NCI-H2227 (cell line): ENCODE measurements around the gene CCDC102A.
A peak's percentile ranks its signal among the peaks of the same experiment; 100 is the strongest.

Experiments used
- DNase-seq: peaks from one replicate; lab custom pipeline; 2025; ENCODE audit not compliant: unreplicated experiment; lab: John Stamatoyannopoulos, UW

Gene CCDC102A

GRCh38 chr16:57537581-57538234 is 1.3 kb upstream of the CCDC102A start:
- no peak for DNase-seq

DNA sequence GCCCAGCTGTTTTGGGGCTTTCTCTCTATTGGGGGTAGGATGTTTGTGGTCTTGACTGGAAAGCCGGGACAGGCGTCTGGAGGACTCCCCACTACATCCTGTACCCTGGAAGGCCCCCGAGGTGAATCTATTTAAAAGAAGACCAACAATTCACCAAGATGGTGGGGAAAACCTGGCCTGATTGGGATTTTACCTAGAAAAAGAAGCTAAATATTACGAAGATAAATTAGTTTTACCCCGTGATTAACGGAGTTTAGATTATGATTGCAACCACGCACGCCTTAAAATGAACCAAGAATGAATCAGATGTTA is 779 bp upstream of the CCDC102A start:
- DNase-seq = no peak

DNA sequence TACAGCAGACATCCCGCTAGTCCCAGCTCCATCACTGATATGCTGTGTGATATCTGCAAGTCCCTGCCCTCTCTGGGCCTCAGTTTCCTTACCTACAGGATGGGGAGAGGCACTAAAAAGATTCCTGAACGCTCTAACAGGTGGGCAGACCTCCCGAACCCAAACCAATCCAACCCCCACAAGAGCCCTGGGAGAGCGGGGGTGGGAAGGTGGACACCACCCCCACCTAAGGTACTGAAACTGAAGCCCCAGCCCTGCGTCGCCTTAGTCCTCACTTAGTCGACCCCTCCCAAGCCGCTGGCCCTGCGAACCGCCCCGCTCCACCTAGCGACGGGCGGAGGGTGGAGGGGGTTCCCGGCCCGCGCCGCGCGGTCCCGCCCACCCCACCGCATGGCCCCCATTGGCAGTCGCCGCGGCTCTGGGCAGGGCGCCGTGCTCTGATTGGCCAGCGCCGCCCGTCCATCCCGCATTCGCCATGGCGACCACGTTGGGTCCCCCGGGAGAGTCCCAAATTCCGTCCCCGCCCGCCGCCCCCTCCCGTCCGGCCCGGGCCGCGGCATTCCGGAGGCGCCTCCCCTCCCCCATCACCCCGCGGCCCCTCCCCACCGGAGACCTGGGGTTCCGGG is 578 bp downstream of the CCDC102A start:
- DNase-seq = peak; percentile 83

DNA sequence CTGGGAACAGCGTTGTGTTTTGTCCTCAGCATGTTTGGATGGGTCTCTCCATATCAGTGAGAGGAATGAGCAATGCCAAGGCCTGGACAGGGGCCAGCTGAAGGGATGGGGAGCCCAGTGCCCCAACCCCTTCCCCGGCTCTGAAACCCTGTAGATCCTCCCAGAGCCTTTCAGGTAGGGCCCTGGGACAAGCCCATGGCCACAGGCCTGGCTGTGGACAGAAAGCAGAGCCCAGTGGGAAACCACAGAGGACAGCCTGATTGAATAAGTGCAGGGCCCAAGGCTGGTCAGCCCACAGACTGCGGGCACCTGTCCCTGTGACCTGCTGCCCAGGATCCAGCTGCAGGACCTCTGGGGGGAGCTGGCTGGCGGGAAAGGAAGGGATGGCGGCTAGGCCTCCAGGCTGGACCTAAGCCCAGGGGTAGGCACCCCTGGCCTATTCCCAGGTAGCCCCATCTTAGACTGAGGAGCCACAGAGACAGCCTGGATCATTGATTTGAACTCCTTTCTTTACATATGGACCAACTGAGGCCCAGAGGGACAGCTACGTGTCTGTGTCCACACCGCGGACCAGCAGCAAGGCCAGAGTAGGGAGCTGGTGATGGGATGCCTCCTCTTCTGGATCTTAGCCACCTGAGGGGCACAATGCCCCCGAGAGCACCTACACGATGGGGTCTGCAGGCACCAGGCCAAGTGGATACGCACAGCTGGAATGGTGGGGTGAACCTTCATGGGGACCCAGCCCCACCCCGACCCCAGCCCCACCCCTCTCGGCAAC is 1.3 kb downstream of the CCDC102A start:
- no peak for DNase-seq

- no peak for DNase-seq
Observed at GRCh38 chr16:57534337-57534880, 2.0 kb downstream of the CCDC102A start.

- DNase-seq = no peak
Observed at GRCh38 chr16:57533431-57534336, 2.7 kb downstream of the CCDC102A start.

GRCh38 chr16:57532266-57532625 is 4.1 kb downstream of the CCDC102A start:
- DNase-seq = no peak

GRCh38 chr16:57531635-57532265 is 4.6 kb downstream of the CCDC102A start:
- DNase-seq = no peak

GRCh38 chr16:57531253-57531575 is 5.2 kb downstream of the CCDC102A start:
- DNase-seq = no peak

- no peak for DNase-seq
Observed at GRCh38 chr16:57530522-57531252, 5.7 kb downstream of the CCDC102A start.

DNA sequence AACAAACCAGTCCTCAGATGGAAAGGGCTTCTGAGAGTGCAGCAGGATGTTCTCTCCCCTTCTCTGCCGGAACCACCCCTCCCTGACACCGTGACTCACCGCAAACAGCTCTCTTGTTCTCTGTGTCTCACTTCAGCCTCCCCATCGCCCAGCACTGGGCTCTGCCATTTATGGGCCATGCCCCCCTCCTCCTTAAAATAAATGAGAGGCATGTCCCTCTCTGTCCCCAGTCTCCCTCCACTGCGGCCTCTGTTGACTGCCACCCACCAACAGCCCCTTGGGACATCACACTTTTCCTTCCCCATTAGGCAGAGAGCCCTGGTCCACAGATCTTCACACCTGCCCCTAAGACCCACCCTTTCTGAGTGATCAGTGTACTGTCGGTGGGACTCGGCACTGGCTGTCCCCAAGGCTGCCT is 6.3 kb downstream of the CCDC102A start:
- no peak for DNase-seq

DNA sequence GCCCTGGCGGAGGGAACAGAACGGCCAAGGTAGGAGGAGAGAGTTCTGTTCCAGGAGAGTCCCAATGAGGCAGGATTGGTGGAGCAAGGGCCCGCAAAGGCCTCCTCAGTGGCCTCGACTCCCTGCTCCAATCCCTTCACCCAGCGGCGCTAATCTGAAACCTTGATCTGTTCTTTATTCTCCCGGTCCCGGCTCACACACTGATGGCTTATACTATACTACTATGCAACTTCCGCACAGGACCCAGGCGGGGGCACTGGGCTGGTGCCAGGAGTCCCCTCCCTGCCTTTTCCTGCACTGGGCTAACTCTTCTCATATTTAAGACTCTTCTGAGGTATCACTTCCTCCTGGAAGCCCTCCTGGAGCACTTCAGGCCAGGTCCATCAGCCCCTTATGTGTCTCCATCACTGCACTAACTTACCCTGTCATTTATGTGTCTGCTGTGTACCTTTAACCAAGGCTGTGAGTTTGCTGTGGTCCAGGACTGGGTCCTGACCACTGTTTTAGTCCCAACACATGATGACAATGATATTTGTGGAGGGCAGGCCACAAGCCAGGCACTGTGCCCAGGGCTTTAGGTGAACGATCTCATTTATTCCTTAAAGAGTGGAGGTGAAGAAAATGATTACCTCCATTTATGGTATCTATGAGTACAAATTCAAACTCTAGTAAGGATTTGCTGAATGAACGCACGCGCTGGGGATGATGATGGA is 6.8 kb downstream of the CCDC102A start:
- no peak for DNase-seq

DNA sequence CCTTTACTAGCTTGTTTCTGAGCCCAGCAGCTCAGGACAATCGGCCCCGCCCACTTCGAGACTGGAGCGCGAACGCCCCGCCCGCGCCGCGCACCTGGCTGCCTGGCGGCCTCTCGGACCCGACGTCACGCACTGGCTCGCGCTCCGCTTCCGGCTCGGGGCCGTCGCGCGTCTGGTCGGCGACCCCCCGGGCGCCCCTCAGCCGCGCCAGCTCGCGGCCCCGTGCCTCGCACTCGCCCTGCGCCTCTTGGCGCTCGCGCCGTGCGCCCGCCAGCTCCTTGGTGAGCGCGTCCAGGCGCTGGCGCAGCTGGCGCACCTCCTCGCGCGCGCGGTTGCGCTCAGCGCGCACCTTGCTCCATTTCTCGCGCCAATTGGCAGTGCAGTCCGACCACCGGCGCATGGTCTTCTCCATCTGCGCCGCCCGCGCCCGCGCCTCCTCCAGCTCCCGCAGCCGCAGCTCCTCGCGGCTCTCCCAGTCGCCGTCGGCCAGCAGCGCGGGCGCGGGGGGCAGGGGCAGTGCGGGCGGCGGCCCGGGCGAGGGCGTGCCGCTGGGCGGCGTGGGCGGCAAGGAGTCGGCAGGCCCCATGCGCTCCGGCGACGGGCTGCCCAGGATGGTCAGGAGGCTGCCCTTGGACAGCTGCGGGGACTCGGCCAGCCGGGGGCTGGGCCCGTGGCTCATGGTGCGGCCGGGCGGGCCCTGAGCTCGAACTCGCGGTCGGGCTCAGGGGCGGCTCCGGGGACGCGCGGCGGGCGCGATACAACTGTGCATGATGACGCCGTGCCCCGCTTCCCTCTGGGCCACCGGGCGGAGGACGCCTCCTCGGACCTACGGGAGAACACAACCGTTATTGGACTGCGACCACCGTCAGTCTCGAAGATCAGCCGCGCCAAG is 7.6 kb downstream of the CCDC102A start:
- no peak for DNase-seq

- no peak for DNase-seq
Observed at GRCh38 chr16:57527610-57528360, 8.6 kb downstream of the CCDC102A start.

GRCh38 chr16:57527027-57527426 is 9.3 kb downstream of the CCDC102A start:
- no peak for DNase-seq

DNA sequence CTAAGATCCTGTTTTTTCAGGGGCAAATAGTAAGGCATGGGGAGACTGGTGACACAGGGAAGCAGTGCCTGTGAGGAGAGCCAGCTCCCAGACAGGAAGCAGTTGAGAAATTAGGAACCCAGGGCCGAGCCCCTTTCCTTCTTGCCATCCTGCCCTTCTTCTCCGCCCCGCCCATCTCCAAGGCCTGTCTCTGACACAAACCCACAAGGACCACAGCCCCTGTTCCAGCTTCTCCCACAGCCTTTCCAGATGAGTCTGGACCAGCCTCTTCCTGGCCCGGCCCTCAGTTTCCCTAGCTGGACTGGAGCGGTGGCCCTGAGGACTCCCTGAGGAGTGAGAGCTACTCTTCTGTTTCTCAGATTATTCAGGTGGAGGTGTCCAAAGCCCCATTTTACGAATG is 9.9 kb downstream of the CCDC102A start:
- DNase-seq = no peak

DNA sequence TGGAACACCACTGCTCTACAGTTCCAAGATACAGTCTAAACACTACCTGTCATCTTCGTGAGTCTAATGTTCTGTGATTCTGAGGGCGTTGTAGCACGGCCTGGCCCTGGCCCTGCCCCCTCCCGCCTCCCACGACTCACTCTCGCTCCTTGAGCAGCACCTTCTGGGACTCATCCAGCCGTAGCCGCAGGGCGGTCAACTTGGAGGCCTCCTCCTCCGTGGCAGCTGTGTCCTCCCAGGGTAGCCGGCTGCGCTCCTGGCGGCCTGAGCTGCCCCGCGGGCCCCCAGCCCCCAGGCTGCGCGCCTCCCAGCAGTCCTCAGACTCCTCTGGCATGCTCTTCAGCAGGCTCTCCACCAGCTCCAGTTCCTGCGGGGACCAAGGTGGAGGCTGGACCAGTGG is 10.6 kb downstream of the CCDC102A start:
- no peak for DNase-seq

DNA sequence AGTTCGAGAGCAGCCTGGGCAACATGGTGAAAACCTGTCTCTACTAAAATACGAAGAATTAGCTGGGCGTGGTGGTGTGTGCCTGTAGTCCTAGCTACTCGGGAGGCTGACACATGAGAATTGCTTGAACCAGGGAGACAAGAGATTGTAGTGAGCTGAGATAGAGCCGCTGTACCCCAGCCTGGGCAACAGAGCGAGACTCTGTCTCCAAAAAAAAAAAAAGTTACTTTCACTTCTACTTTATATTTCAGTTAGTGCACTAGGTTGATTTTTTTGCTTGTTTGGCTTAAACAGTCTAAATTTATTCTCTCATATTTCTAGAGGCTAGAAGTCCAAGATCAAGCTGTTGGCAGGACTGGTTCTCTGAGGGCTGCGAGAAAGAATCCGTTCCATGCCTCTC is 13.4 kb downstream of the CCDC102A start:
- DNase-seq = no peak
